ENCODE results near the gene HPCAL1. TPM values are rescaled to one million over a fixed set of nuclear protein-coding genes. Genes with fewer than 3 reads are reported as not detected.

The HPCAL1 gene
- total RNA-seq, 1 donor from 2014 or later: 12.3 TPM

GRCh38 chr2:10367472-10368439 lies 65.1 kb downstream of the HPCAL1 start:
- Histone ChIP-seq H3K9ac (ENCODE audit: low read length) (no peak overlapping the region), H3K79me2 (ENCODE audit: insufficient read depth, low read length) (peaks cover 23% of the 10 kb centered on the region), H3K4me1 (ENCODE audit: insufficient read depth, low read length) (no peaks in the 10 kb centered on the region), H3K36me3 (ENCODE audit: insufficient read depth, low read length) (no peaks in the 10 kb centered on the region), H4K20me1 (ENCODE audit: insufficient read depth, low read length) (peaks cover 54% of the 10 kb centered on the region), H3K27ac (ENCODE audit: low read depth, low read length) (no peak overlapping the region), H3K4me2 (ENCODE audit: low read length) (no peak overlapping the region), H3K27me3 (ENCODE audit: insufficient read depth, low read length) (no peaks in the 10 kb centered on the region), H3K4me3 (ENCODE audit: insufficient read depth, low read depth, low read length) (no peak overlapping the region), H2AFZ (ENCODE audit: low read depth, low read length) (no peak overlapping the region), H3K9me3 (ENCODE audit: insufficient read depth, low read depth, low read length) (no peaks in the 10 kb centered on the region)
- H3K27me3 Mint-ChIP-seq (ENCODE audit: low read depth, unreplicated experiment): peaks cover 14% of the 10 kb centered on the region
- no peak for FAIRE-seq
- H3K27ac Mint-ChIP-seq (ENCODE audit: unreplicated experiment): no peak overlapping the region
- no peak for DNase-seq (ENCODE audit: low read depth)
- TF ChIP-seq EZH2 (IDR thresholded peaks at IDR 0.05; ENCODE audit: insufficient read depth, low read length) (no peak), CTCF (IDR thresholded peaks at IDR 0.05; ENCODE audit: insufficient read depth, low read depth, low read length) (no peak)
- H3K36me3 Mint-ChIP-seq (ENCODE audit: low read depth, unreplicated experiment): no peaks in the 10 kb centered on the region
- H3K4me3 Mint-ChIP-seq (ENCODE audit: unreplicated experiment): no peak overlapping the region
- H3K9me3 Mint-ChIP-seq (ENCODE audit: unreplicated experiment): no peaks in the 10 kb centered on the region
- H3K4me1 Mint-ChIP-seq (ENCODE audit: low read depth, unreplicated experiment): no peaks in the 10 kb centered on the region

- TF ChIP-seq CTCF (IDR thresholded peaks at IDR 0.05; ENCODE audit: insufficient read depth, low read depth, low read length) (no peak), EZH2 (IDR thresholded peaks at IDR 0.05; ENCODE audit: insufficient read depth, low read length) (no peak)
- no peaks in the 10 kb centered on the region for H3K4me1 ChIP-seq (ENCODE audit: insufficient read depth, low read length)
- no peak overlapping the region for H3K4me3 Mint-ChIP-seq (ENCODE audit: unreplicated experiment)
Measured at GRCh38 chr2:10368491-10369231, 66.0 kb downstream of the HPCAL1 start.

More at GRCh38 chr2:10368491-10369231, 66.0 kb downstream of the HPCAL1 start:
- no peaks in the 10 kb centered on the region for H3K9me3 Mint-ChIP-seq (ENCODE audit: unreplicated experiment)
- Histone ChIP-seq H3K27me3 (ENCODE audit: insufficient read depth, low read length) (no peaks in the 10 kb centered on the region), H2AFZ (ENCODE audit: low read depth, low read length) (no peak overlapping the region), H3K36me3 (ENCODE audit: insufficient read depth, low read length) (no peaks in the 10 kb centered on the region), H4K20me1 (ENCODE audit: insufficient read depth, low read length) (peaks cover 49% of the 10 kb centered on the region), H3K79me2 (ENCODE audit: insufficient read depth, low read length) (peaks cover 23% of the 10 kb centered on the region), H3K27ac (ENCODE audit: low read depth, low read length) (no peak overlapping the region), H3K4me3 (ENCODE audit: insufficient read depth, low read depth, low read length) (no peak overlapping the region), H3K9ac (ENCODE audit: low read length) (no peak overlapping the region), H3K4me2 (ENCODE audit: low read length) (no peak overlapping the region), H3K9me3 (ENCODE audit: insufficient read depth, low read depth, low read length) (no peaks in the 10 kb centered on the region)
- no peak overlapping the region for H3K27ac Mint-ChIP-seq (ENCODE audit: unreplicated experiment)
- no peak for FAIRE-seq
- H3K4me1 Mint-ChIP-seq (ENCODE audit: low read depth, unreplicated experiment): no peaks in the 10 kb centered on the region
- peaks cover 22% of the 10 kb centered on the region for H3K27me3 Mint-ChIP-seq (ENCODE audit: low read depth, unreplicated experiment)
- no peak for DNase-seq (ENCODE audit: low read depth)
- peaks cover 3% of the 10 kb centered on the region for H3K36me3 Mint-ChIP-seq (ENCODE audit: low read depth, unreplicated experiment)
